CD1c-positive myeloid dendritic cell (primary cell): ENCODE data around the gene NXPH1.
"Not testable (repeated sequence)": the region's sequence is repeated elsewhere in the genome, so short reads cannot be mapped to it uniquely, and the experiment has no call there.

ENCODE experiments used
- DNase-seq: peaks from one replicate; pipeline ENCODE4 v3.0.0-alpha.2; 2016; ENCODE audit errors: extremely low spot score

Gene NXPH1

GRCh38 chr7:8719102-8719501, 285.7 kb downstream of the NXPH1 start:
- no peak for DNase-seq

- no peak for DNase-seq
Observed at GRCh38 chr7:8724080-8724718, 290.8 kb downstream of the NXPH1 start.

GRCh38 chr7:8731756-8732155, 298.3 kb downstream of the NXPH1 start:
- DNase-seq: not testable (repeated sequence)

DNA sequence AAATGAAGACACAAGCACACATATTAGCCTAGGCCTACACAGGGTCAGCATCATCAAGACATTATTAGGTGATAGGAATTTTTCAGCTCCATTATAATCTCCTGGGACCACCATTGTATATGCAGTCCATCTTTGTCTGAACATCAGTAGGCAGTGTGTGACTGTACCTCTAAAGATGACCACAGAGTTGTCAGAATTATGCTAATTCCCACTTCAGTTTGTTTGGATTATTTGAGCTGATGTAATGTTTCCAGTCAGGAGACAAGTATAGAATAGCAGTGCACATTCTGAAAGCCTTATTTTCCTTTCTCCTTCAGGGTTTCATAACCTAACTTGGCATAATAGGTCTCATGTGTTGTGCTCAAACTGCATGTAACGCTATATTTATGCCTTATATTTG, 306.4 kb downstream of the NXPH1 start:
- no peak for DNase-seq

DNA sequence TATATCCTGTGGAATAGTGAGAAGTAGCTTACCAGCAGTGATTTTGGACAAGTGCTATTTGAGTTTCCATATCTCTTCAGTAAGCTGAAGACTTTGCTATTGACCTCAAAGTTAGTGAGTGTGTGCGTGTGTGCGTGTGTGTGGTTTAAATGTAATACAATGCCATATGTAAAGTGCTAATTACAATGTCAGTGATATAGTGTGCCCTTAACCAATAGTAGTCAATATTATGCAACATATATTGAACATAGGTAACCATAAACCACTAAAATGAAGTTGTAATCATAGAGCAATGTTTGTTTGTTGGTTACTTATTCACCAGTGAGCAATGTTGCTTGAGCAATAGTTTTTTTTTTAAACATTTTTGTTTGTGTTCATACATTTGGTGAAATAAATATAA, 309.4 kb downstream of the NXPH1 start:
- DNase-seq: no peak

- no peak for DNase-seq
Observed at GRCh38 chr7:8747338-8747737, 313.9 kb downstream of the NXPH1 start.

DNA sequence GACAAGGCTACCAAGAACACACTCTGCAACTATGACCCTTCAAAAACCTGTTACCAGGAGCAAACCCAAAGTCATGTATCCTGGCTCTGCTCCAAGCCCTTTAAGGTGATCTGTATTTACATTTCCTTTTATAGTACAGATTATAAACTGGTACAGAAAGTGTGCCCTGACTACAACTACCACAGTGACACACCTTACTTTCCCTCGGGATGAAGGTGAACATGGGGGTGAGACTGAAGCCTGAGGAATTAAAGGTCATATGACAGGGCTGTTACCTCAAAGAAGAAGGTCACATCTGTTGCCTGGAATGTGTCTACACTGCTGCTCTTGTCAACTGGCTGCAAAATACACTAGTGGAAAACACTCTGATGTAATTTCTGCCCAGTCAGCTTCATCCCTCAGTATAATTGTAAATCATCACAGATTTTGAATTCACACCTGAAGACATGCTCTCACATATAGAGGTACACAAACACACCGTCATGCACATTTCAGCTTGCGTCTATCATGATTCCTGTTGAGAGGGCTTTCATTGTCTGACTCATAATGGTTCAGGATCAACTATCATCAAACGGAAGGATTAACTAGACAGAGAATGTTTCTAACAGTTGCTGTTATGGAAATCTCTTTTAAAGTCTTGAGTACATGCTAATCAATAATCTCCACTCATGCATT, 318.3 kb downstream of the NXPH1 start:
- no peak for DNase-seq

DNA sequence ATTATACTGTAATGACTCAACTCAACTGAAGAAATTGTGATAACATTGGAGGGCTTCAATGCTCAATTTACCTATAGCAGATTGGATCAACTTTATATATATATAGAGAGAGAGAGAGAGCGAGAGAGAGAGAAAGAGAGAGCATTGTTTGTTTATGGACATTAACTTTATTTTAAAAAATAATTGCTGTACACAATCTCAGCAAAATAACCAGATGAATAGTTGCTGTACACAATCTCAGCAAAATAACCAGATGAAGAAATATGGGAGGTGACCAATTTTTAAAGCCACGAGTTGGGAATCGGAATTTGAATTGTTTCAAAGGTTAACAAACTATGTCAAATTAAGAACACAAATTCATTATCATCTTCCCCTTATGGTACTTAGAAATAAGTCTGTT, 319.9 kb downstream of the NXPH1 start:
- no peak for DNase-seq

- DNase-seq: no peak
Observed at GRCh38 chr7:8761731-8762130, 328.3 kb downstream of the NXPH1 start.

DNA sequence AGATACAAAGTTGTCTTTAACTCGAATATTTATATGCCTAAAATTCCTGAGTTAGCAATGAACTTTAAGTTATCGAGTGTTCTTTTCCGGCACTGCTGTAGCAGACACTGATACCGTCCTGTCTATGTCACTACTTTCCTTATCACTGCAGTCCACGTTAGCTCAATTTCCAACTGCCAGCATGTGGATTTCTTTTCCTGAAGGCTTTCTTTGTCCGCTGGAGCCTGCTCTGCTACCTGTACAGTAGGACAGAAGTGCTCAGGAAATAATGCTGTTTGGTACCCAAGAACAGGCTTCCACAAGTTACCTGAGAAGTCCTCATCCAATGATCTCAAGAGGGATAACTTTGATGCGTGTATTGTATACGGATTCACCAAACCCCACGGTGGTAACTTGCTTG, 329.4 kb downstream of the NXPH1 start:
- DNase-seq: no peak

GRCh38 chr7:8765374-8765773, 332.0 kb downstream of the NXPH1 start:
- no peak for DNase-seq

DNA sequence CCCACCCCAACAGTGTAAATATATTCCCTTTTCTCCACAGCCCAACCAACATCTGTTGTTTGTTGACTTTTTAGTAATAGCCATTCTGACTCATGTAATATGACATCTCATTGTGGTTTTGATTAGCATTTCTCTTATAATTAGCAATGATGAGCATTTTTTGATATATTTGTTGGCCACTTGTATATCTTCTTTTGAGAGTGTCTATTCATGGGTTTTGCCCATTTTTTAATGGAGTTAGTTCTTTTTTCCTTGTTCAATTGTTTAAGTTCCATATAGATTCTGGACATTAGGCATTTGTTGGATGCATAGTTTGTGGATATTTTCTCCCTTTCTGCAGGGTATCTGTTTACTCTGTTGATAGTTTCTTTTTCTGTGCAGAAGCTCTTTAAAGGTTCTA, 340.1 kb downstream of the NXPH1 start:
- no peak for DNase-seq

DNA sequence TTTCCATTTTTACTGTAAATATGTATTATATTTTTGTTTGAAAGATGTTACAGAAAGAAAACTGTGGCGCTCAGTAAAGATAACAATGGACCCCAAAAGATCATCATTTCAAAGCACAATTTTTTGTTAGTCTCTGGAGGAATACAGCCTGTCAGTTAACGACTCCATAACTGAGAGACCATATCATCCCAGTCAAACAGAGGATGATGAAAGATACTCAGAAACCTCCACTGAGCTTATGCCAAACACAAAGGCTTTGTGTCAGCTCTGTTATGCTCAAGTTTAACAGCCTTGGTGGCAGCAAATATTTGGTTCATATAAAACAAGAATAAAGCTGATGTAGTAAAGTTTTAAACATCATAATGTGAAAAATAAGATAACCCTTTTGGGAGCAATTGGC, 345.1 kb downstream of the NXPH1 start:
- no peak for DNase-seq

DNA sequence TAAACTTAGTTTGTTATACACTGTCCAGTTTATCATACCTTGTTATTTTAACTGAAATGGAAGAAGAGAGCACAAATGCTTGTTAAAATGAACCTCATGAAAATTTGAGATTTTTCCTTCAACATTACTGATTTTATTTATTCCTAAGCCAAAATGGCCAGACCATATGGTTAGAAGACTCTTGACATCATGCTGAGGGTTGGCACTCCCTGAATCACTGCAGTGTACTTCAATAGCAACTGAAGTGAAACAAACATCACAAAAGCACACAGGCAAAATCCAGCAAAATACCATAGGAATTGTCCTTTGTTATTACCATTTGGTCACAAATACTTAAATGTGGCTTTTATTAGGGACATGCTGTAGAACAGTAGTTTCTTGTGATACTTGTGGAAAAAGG, 347.8 kb downstream of the NXPH1 start:
- no peak for DNase-seq

GRCh38 chr7:8783229-8783628, 349.8 kb downstream of the NXPH1 start:
- DNase-seq: no peak

DNA sequence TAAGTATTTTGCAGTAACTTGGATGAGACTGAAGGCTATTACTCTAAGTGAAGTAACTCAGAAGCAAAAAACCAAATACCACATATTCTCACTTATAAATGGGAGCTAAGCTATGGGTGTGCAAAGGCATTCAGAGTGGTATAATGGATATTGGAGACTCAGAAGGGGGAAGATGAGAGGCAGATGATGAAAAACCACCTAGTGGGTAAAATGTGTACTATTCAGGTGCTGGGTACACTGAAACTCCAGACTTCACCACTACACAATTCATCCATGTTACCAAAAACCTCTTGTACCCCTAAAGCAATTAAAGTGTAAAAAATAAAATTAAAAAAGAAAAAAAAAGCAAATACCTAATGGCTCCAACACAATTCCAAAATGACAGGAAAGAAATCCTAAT, 351.7 kb downstream of the NXPH1 start:
- no peak for DNase-seq

- no peak for DNase-seq
Observed at GRCh38 chr7:8800986-8801385, 367.6 kb downstream of the NXPH1 start.
